Small intestine (tissue), 7 donors: ENCODE results near the gene PRKN. TPM values are rescaled to one million over a fixed set of nuclear protein-coding genes. Genes with fewer than 3 reads are reported as not detected.

Source experiments
- DNase-seq, 2 donors: peaks; one replicate each; pipeline versions ENCODE4 v3.0.0 to v3.0.0-alpha.2; 2013
- FAIRE-seq: peaks from 2 replicates; lab custom pipeline; 2012; peaks lifted over from hg19 to GRCh38; lab: Jason Lieb, UNC
- H3K27ac ChIP-seq, 3 donors: one replicate each; pipeline ENCODE4 v1.5.1; 2013; ENCODE audit warnings: low read length in 2 of 3, mild to moderate bottlenecking in 2 of 3, control low read depth in 1 of 3, inconsistent platforms in 1 of 3, low read depth in 1 of 3, moderate library complexity in 1 of 3
- H3K27me3 ChIP-seq, 3 donors: one replicate each; pipeline ENCODE4 v1.6.1; 2013; ENCODE audit warnings: low read length in 3 of 3, inconsistent platforms in 1 of 3; ENCODE audit not compliant: control insufficient read depth in 3 of 3, insufficient read depth in 3 of 3
- H3K36me3 ChIP-seq, 3 donors: one replicate each; pipeline ENCODE4 v1.6.1; 2013; ENCODE audit warnings: low read length in 3 of 3, inconsistent platforms in 1 of 3, low read depth in 1 of 3, mild to moderate bottlenecking in 1 of 3, moderate library complexity in 1 of 3; ENCODE audit not compliant: control insufficient read depth in 3 of 3, insufficient read depth in 2 of 3
- H3K4me1 ChIP-seq, 3 donors: one replicate each; pipeline ENCODE4 v1.6.1; 2013; ENCODE audit warnings: low read length in 2 of 3, inconsistent platforms in 1 of 3, low read depth in 1 of 3, mild to moderate bottlenecking in 1 of 3, moderate library complexity in 1 of 3; ENCODE audit not compliant: control insufficient read depth in 3 of 3, insufficient read depth in 2 of 3
- H3K4me3 ChIP-seq, 3 donors: one replicate each; pipeline ENCODE4 v1.5.1; 2013; ENCODE audit warnings: low read length in 3 of 3, control low read depth in 1 of 3, inconsistent platforms in 1 of 3, low read depth in 1 of 3, mild to moderate bottlenecking in 1 of 3, moderate library complexity in 1 of 3
- H3K9me3 ChIP-seq, 2 donors: one replicate each; pipeline ENCODE4 v1.6.1; 2013; ENCODE audit warnings: low read depth in 1 of 2, low read length in 1 of 2; ENCODE audit not compliant: control insufficient read depth in 2 of 2, insufficient read depth in 1 of 2
- WGBS, 3 donors: extraction: QIAGEN DNeasy Blood & Tissue Kit; methylation state at CpG; one replicate each; pipeline ENCODE4 v1.1.7; 2013; 5-methylcytosine and 5-hydroxymethylcytosine counted together
- polyA plus RNA-seq, 4 donors: library from polyadenylated mRNA; stranded (reverse) in 3 of 4; unstranded in 1 of 4; fragments of 200-250 nt in 3 of 4; fragments of 120-200 nt in 1 of 4; gene quantifications; one replicate each; pipeline versions ENCODE4 v1.2.1 to v1.2.3, GENCODE V29; 2013
- donor health status: healthy with polysubstance abuse.
- donor health status: control.
- donor health status: control.
- donor health status: Bipolar disorder and iron deficiency.
- donor health status: healthy.

The PRKN gene
- polyA plus RNA-seq, 4 donors: 0.27 to 2.3 (median 1.0) TPM

DNA sequence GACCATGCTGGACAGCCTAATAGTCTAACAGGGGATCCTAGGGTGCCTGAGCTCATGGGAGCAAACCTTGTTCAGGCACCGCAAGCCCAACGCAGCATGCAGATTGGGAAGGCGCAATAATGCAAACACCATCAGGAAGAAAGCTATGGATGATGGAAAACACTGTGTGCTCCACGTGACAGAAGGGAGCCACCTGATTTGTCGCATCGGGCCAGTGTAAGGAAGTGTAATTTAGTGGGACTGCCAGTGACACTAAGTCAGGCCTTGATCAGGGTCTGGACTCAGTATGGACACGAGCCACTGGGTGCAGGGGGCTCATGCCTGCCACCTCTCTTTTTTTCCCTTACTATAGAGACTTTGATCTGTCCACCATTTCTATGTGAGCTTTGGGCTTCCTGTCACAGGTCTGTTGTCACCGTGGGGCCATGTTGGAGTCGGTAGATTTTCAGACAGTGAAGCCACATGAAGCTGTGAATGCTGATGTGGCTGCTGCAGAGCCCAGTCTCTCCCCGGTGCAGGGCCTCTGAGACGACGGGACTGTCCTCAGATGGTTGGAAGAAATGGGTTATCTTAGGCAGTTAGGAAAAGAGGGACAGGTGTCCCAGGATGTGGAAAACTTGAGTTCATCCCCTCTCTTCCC, 1379.5 kb downstream of the PRKN start:
- no peak for FAIRE-seq
- H3K9me3 ChIP-seq: no peaks in the 10 kb centered on the region

DNA sequence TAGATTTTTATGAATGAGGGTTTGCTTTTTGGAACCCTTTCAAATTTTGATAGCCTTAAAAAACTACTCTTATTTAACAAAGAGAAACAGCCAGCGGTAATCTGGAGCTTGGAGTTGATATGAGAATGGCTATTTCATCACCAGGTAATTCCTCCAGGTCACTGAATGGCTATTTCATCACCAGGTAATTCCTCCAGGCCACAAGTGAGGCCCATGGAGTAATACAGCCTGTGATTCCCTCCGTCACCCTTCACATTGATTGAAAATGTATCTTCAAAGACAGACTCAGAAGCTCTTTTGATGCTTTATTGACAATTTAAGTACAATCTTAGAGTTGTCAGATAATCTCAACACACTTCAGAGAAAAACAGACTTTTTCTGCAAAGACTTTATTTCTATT, 1380.4 kb downstream of the PRKN start:
- 83 to 89% (median 88%) methylated on average over 2 of the region's 2 CpGs for WGBS, 3 donors
- H3K9me3 ChIP-seq: no peaks in the 10 kb centered on the region
- peak in 1 of 2 donors; percentile 65 for DNase-seq
- H3K27ac ChIP-seq: peak overlapping the region in 1 of 3 donors; percentile 37
- no peak for FAIRE-seq
- H3K4me3 ChIP-seq: no peak overlapping the region
- no peaks in the 10 kb centered on the region for H3K27me3 ChIP-seq
- H3K36me3 ChIP-seq: no peaks in the 10 kb centered on the region
- H3K4me1 ChIP-seq: peaks cover 0 to 21% (median 0%) of the 10 kb centered on the region in 3 donors

More for the DNA sequence above, 1379.5 kb downstream of the PRKN start:
- peaks cover 0 to 21% (median 0%) of the 10 kb centered on the region in 3 donors for H3K4me1 ChIP-seq
- no peaks in the 10 kb centered on the region for H3K36me3 ChIP-seq
- H3K27me3 ChIP-seq: no peaks in the 10 kb centered on the region
- H3K4me3 ChIP-seq: no peak overlapping the region
- no peak overlapping the region for H3K27ac ChIP-seq
- WGBS, 3 donors: 89 to 97% (median 93%) methylated on average over 12 of the region's 12 CpGs
- DNase-seq: no peak

DNA sequence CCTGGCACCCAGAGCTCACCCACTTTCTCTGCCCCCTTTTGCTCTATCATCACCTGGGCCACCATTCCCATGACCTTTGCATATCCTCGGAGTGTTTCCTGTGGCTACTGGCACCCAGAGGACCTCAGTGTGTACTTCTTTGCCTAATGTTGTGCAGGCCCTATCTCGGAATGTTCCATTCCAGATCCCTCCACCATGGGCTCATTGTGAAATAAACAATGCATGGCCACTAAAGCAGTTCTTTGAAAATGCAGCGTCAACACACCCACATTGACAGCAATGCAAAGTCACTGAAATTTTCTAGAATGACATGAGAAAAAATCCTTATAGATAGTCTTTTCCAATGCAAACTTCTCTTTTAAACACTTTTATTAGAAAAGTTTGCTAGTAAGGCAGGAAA, 1380.8 kb downstream of the PRKN start:
- Histone ChIP-seq H3K36me3 (no peaks in the 10 kb centered on the region), H3K4me1 (peaks cover 0 to 21% (median 0%) of the 10 kb centered on the region in 3 donors), H3K4me3 (no peak overlapping the region), H3K9me3 (no peaks in the 10 kb centered on the region), H3K27me3 (no peaks in the 10 kb centered on the region), H3K27ac (peak overlapping the region in 1 of 3 donors; percentile 29)
- 83 to 91% (median 84%) methylated on average over 3 of the region's 3 CpGs for WGBS, 3 donors
- DNase-seq: no peak
- no peak for FAIRE-seq

DNA sequence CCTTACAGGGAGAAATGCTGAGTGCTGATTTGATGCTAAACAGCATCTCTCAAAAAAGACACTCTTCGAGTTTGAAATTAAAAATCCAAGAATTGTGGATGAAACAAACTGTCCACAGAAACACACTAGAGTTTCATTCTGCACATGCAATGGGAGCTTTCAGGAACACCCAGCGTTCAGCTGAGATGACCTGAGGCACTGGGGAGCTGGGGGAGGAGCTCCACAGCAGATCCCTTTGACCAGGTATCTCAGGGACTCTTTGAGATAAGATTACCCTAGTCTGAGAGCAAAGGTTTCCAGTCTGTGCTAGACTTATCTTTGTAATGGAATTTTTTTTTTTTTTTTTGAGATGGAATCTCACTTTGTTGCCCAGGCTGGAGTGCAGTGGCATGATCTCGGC, 1382.9 kb downstream of the PRKN start:
- H3K27me3 ChIP-seq: no peaks in the 10 kb centered on the region

DNA sequence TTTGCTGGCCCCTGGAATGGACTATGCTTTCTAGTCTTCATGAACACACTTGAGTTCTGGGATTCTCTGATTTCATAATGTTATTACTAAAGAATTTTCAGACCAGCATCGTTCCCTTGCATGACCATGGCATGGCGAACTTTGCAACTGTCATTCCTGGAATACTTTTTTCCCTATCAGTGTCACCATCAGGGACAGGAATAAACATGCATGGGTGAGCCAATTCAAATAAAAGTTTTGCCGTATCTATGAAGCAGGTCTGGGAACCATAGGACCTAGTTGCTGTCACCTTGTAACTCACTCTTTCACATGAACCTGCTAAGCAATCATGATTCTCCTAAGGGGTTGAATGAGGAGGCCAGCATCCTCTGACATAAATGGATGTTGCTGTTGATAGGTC, 1385.5 kb downstream of the PRKN start:
- whole genome bisulfite sequencing, 3 donors: 72 to 85% (median 74%) methylated on average over 3 of the region's 3 CpGs
- Histone ChIP-seq H3K4me3 (no peak overlapping the region), H3K27ac (no peak overlapping the region), H3K9me3 (peaks cover 0 to 2% of the 10 kb centered on the region in 2 donors), H3K27me3 (no peaks in the 10 kb centered on the region), H3K36me3 (no peaks in the 10 kb centered on the region), H3K4me1 (peaks cover 0 to 21% (median 0%) of the 10 kb centered on the region in 3 donors)
- no peak for DNase-seq
- no peak for FAIRE-seq

More for the DNA sequence above, 1382.9 kb downstream of the PRKN start:
- Histone ChIP-seq H3K9me3 (no peaks in the 10 kb centered on the region), H3K4me1 (peaks cover 0 to 21% (median 0%) of the 10 kb centered on the region in 3 donors), H3K36me3 (no peaks in the 10 kb centered on the region), H3K4me3 (no peak overlapping the region), H3K27ac (peak overlapping the region in 1 of 3 donors; percentile 44)
- FAIRE-seq (no peak), DNase-seq (peak; percentile 70 to 91)
- WGBS, 3 donors: 15 to 60% (median 27%) methylated on average over 3 of the region's 3 CpGs

DNA sequence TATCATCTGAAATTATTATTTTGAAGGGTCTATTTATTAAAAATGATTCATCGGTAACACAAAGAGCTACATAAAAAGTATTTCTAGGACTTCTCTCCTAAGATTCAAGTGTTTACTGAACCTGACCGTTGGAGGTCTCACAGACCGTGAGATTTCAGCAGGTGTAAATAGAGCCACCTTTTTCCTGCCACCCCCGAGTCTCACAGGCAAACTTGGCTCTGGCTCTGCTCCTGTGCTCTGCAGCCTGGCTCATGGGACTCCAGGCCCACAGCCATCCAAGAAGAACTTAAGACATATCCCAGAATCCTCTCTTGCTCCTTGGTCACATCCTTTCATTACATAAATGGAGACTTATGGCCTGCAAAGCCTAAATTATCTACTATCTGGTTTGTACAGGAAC, 1385.9 kb downstream of the PRKN start:
- FAIRE-seq: no peak
- Histone ChIP-seq H3K4me3 (no peak overlapping the region), H3K4me1 (peaks cover 0 to 19% (median 0%) of the 10 kb centered on the region in 3 donors), H3K27ac (no peak overlapping the region), H3K27me3 (no peaks in the 10 kb centered on the region), H3K9me3 (peaks cover 0 to 5% of the 10 kb centered on the region in 2 donors), H3K36me3 (no peaks in the 10 kb centered on the region)
- DNase-seq: no peak
- WGBS, 3 donors: 88 to 91% (median 88%) methylated on average over 4 of the region's 4 CpGs

DNA sequence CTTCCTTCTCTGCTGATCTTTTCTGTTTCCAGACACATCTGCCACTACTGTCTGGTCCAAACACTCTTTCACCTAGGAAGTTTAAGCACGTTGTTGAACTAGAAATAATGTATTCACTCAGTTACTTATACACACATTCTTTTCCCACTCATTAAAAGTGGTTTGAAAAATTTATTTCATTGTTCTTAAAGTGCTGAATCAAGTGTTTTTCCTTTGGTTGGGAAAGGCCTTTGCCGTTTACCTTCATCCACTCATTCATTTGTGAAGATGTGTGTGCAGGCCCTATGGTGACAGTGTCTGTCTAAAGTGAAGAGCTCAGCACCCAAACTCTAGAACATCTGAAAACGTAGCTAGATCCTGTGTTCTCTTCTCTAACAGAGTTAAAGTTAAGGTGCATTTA, 1389.6 kb downstream of the PRKN start:
- WGBS, 3 donors: 80 to 83% (median 81%) methylated on average over 3 of the region's 3 CpGs
- FAIRE-seq: no peak

DNA sequence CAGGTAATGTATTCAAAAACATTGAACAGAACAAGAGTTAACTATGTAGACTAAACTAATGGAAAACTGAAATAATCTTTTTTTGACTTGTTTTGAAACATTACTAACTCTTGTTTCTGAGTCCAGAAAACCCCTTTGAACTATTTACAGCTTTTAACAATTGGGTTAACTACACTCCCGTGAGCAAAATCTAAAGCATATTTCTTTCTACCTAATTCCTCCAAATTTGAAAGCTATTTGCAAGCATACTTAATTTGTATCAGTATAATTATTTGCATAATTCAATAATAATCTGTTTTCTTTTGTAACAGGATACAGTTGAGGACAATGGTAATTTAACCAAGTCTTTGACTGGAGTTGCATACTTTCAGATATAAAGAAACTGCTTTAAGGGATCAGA, 1391.1 kb downstream of the PRKN start:
- no peaks in the 10 kb centered on the region for H3K27me3 ChIP-seq
- no peaks in the 10 kb centered on the region for H3K36me3 ChIP-seq
- no peak overlapping the region for H3K27ac ChIP-seq
- peaks cover 0 to 5% of the 10 kb centered on the region in 2 donors for H3K9me3 ChIP-seq
- no peak for DNase-seq
- no peaks in the 10 kb centered on the region for H3K4me1 ChIP-seq
- no peak for FAIRE-seq
- 90 to 95% (median 92%) methylated on average over 1 of the region's 1 CpG for WGBS, 3 donors
- H3K4me3 ChIP-seq: no peak overlapping the region

More for the DNA sequence above, 1389.6 kb downstream of the PRKN start:
- Histone ChIP-seq H3K36me3 (no peaks in the 10 kb centered on the region), H3K27me3 (no peaks in the 10 kb centered on the region), H3K4me1 (no peaks in the 10 kb centered on the region), H3K4me3 (no peak overlapping the region), H3K9me3 (peaks cover 0 to 5% of the 10 kb centered on the region in 2 donors), H3K27ac (no peak overlapping the region)
- no peak for DNase-seq
